ENCODE measurements around the gene SIPA1L2. TPM values are rescaled to one million over a fixed set of nuclear protein-coding genes. Genes with fewer than 3 reads are reported as not detected.

SIPA1L2 gene
- total RNA-seq (2014; rRNA removed; shearing (Covaris generic)): 12.0 and 17.0 TPM in 2 replicates
- polyA plus RNA-seq (2016; fragmentation: Nextera tagmentation; extraction: Ambion mirVana): 4.1 and 4.3 TPM in 2 replicates
- long read RNA-seq: 0 reads

GRCh38 chr1:232630047-232630893 lies at the start of gene SIPA1L2:
Gene SIPA1L2 (minus strand): TSS chr1:232630133. CDS start chr1:232515339, 114,794 bp downstream.
- Histone ChIP-seq H4K20me1 (replicated peaks; ENCODE audit: insufficient read depth) (no peaks in the 10 kb centered on the region; the same call in 1 of the 2 replicates), H3K79me2 (replicated peaks; ENCODE audit: insufficient read depth) (peaks cover 17% of the 10 kb centered on the region), H3K36me3 (ENCODE audit: insufficient read depth) (no peaks in the 10 kb centered on the region), H3K4me3 (peak within 1 kb of the TSS; percentile 63), H2AFZ (peak within 1 kb of the TSS; percentile 89), H3K4me1 (ENCODE audit: insufficient read depth) (peaks cover 21% of the 10 kb centered on the region), H3K27ac (ENCODE audit: low read depth) (no peak within 1 kb of the TSS), H3K4me2 (peak within 1 kb of the TSS; percentile 88), H3F3A (replicated peaks; ENCODE audit: low read depth) (no peaks in the 10 kb centered on the region), H3K27me3 (ENCODE audit: insufficient read depth) (peaks cover 35% of the 10 kb centered on the region), H3K9me2 (ENCODE audit: insufficient read depth) (no peaks in the 10 kb centered on the region)
- no peaks in the 10 kb centered on the region for H3K36me3 Mint-ChIP-seq (ENCODE audit: low read depth)
- no peak within 1 kb of the TSS for H3K27ac Mint-ChIP-seq
- H3K4me3 Mint-ChIP-seq: peak within 1 kb of the TSS; percentile 94
- peak; percentile 89 for ATAC-seq
- H3K9me3 Mint-ChIP-seq: no peaks in the 10 kb centered on the region
- peak; percentile 54 for TF ChIP-seq POLR2AphosphoS5 (IDR thresholded peaks at IDR 0.05; ENCODE audit: low read depth)
- TF ChIP-seq CTCF (conservative IDR thresholded peaks at IDR 0.05; ENCODE audit: low read depth in 2 of 2): peak; percentile 45 to 71
- TF ChIP-seq EZH2 (IDR thresholded peaks at IDR 0.05; ENCODE audit: low read depth, unreplicated experiment): peak; percentile 45
- TF ChIP-seq CREB1 (CRISPR knock-in tag; IDR thresholded peaks at IDR 0.05; ENCODE audit: low read depth): peak; percentile 35; the same call in 1 of the 2 replicates
- TF ChIP-seq JUNB (IDR thresholded peaks at IDR 0.05; ENCODE audit: unreplicated experiment): no peak
- TF ChIP-seq REST (IDR thresholded peaks at IDR 0.05; ENCODE audit: unreplicated experiment): no peak
- no peak for TF ChIP-seq ZNF331 (CRISPR knock-in tag; IDR thresholded peaks at IDR 0.05; ENCODE audit: low read depth)
- peak; percentile 91 for DNase-seq (ENCODE audit: low spot score)
- peaks cover 33% of the 10 kb centered on the region for H3K27me3 Mint-ChIP-seq (ENCODE audit: insufficient read depth, low read depth, poor library complexity)
- H3K4me1 Mint-ChIP-seq: peaks cover 41% of the 10 kb centered on the region

All from GM23338 (cell line).